ENCODE measurements around the gene MCC. TPM values are rescaled to one million over a fixed set of nuclear protein-coding genes. Genes with fewer than 3 reads are reported as not detected.

Gene MCC
- total RNA-seq, 1 donor from 2014 or later, result 20.6 TPM

- no peak for DNase-seq
- no peaks in the 10 kb centered on the region for H3K9me3 ChIP-seq
- intact Hi-C loops (cut with DNase I), result no loop called here
- no peak overlapping the region for H3K4me3 ChIP-seq
- H3K4me1 ChIP-seq, result no peaks in the 10 kb centered on the region
- TF ChIP-seq, protein P1, sequence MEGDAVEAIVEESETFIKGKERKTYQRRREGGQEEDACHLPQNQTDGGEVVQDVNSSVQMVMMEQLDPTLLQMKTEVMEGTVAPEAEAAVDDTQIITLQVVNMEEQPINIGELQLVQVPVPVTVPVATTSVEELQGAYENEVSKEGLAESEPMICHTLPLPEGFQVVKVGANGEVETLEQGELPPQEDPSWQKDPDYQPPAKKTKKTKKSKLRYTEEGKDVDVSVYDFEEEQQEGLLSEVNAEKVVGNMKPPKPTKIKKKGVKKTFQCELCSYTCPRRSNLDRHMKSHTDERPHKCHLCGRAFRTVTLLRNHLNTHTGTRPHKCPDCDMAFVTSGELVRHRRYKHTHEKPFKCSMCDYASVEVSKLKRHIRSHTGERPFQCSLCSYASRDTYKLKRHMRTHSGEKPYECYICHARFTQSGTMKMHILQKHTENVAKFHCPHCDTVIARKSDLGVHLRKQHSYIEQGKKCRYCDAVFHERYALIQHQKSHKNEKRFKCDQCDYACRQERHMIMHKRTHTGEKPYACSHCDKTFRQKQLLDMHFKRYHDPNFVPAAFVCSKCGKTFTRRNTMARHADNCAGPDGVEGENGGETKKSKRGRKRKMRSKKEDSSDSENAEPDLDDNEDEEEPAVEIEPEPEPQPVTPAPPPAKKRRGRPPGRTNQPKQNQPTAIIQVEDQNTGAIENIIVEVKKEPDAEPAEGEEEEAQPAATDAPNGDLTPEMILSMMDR (IDR thresholded peaks at IDR 0.05), result no peak
- no peaks in the 10 kb centered on the region for H3K27me3 ChIP-seq (ENCODE audit: low read depth)
- no peaks in the 10 kb centered on the region for H3K36me3 ChIP-seq
- no peak for ATAC-seq
- no peak overlapping the region for H3K27ac ChIP-seq
Observed at GRCh38 chr5:113147537-113147936, 340.7 kb downstream of the MCC start.

DNA sequence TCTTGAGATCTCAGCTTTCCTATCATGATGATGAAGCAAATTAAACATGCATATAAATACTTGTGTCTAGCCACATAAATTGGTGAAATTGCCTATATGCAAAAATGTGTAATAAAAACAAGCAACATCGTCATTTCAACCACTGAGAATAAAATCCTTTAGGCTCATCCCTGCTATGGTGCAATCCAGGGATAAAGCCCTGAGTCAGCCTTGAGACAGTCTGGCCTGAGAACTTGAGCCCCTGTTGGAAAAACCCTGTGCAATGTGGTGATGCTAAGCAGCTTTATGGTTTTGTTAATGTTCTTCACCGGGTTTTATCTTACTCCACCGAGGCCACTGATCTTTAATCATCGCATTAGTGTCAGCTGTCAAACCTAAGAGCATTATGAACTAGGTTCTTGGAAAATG, 341.1 kb downstream of the MCC start:
- Histone ChIP-seq H3K27ac (no peak overlapping the region), H3K9me3 (no peaks in the 10 kb centered on the region), H3K4me3 (no peak overlapping the region), H3K36me3 (no peaks in the 10 kb centered on the region), H3K27me3 (ENCODE audit: low read depth) (no peaks in the 10 kb centered on the region), H3K4me1 (no peaks in the 10 kb centered on the region)
- intact Hi-C loops (cut with DNase I), result no loop called here
- no peak for DNase-seq
- TF ChIP-seq, protein P1 (IDR thresholded peaks at IDR 0.05), result no peak
- ATAC-seq, result no peak

GRCh38 chr5:113145757-113146387, 342.4 kb downstream of the MCC start:
- intact Hi-C loops (cut with DNase I), result no loop called here
- DNase-seq, result no peak
- H3K4me1 ChIP-seq, result no peaks in the 10 kb centered on the region
- no peaks in the 10 kb centered on the region for H3K27me3 ChIP-seq (ENCODE audit: low read depth)
- TF ChIP-seq, protein P1 (IDR thresholded peaks at IDR 0.05), result no peak
- H3K9me3 ChIP-seq, result no peaks in the 10 kb centered on the region
- H3K27ac ChIP-seq, result no peak overlapping the region
- ATAC-seq, result no peak
- no peaks in the 10 kb centered on the region for H3K36me3 ChIP-seq
- no peak overlapping the region for H3K4me3 ChIP-seq

DNA sequence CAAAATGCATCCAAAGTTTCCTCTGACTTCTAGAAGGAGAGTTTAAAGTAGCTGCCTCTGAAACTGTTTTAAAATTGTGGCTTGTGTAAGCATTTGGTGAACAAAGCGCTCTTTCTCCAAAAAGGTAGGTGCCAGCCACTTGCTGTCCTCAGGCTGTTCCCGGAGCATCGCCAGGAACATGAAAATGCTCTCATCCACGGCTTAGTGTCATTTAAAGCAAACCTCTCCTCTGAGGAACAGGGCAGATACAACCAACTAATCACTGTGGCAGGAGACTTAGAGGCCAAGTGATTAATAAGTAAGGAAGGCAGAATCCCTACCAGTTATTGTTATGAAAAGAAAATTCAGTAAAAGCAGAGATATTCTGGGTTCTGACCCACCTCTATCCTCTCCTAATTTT, 346.1 kb downstream of the MCC start:
- no peaks in the 10 kb centered on the region for H3K9me3 ChIP-seq
- no peak overlapping the region for H3K4me3 ChIP-seq
- H3K27me3 ChIP-seq (ENCODE audit: low read depth), result no peaks in the 10 kb centered on the region
- no peaks in the 10 kb centered on the region for H3K4me1 ChIP-seq
- H3K36me3 ChIP-seq, result no peaks in the 10 kb centered on the region
- intact Hi-C loops (cut with DNase I), result no loop called here
- no peak for DNase-seq
- TF ChIP-seq, protein P1 (IDR thresholded peaks at IDR 0.05), result no peak
- ATAC-seq, result no peak
- H3K27ac ChIP-seq, result no peak overlapping the region

DNA sequence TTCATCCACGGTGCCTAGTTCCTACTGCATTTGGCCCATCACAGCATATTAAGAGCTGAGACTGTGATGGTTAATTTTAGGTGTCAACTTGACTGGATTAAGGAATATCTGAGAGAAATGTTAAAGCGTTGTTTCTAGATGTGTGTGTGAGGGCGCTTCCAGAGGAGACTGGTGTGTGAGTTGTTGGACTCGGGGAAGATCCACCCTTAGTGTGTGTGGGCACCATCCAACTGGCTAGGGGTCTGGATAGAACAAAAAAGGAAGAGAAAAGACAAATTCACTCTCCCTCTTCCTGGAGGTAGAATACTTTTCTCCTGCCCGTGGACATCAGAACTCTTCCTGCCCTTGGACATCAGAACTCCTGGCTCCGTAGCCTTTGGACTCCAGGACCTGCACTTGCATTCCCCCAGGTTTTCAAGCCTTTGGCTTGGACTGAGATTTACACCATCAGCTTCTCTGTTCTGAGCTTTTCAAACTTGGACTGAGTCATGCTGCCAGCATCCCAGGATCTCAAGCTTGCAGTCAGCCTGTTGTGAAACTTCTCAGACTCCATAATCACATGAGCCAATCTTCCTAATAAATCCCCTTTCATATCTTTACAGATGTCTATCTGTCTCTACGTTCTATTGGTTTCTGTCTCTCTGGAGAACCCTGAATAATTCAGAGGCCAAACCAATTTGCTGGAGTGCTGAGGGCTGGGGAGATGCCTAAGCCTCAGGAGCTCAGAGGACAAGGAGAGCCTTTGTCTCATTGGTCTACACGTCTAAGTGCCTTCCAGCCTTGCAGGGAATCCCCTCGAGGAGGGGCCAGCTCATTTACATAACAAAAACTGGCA, 347.2 kb downstream of the MCC start:
- intact Hi-C loops (cut with DNase I), result no loop called here
- Histone ChIP-seq H3K9me3 (no peaks in the 10 kb centered on the region), H3K36me3 (no peaks in the 10 kb centered on the region), H3K27ac (no peak overlapping the region), H3K27me3 (ENCODE audit: low read depth) (no peaks in the 10 kb centered on the region), H3K4me1 (no peaks in the 10 kb centered on the region), H3K4me3 (no peak overlapping the region)
- no peak for DNase-seq
- TF ChIP-seq, protein P1 (IDR thresholded peaks at IDR 0.05), result no peak
- ATAC-seq, result peak; percentile 14 to 21
